Astrocyte of the cerebellum (primary cell): ENCODE data around the gene HSP90AA1.
"Not testable (repeated sequence)": the region's sequence is repeated elsewhere in the genome, so short reads cannot be mapped to it uniquely, and the experiment has no call there.

Experiments
- DNase-seq: peaks from one replicate; pipeline ENCODE4 v3.0.0-alpha.2; 2011; ENCODE audit warnings: low read depth
- H3K4me3 ChIP-seq: 2 replicates; pipeline ENCODE4 v1.5.1; 2011; ENCODE audit warnings: mild to moderate bottlenecking, low read depth, low read length, moderate library complexity
- in situ Hi-C: cut with HindIII; loops from 2 replicates; pipeline ENCODE4 v1.10.0; 2017; ENCODE audit warnings: low sequenced_read_pairs
- TF ChIP-seq, protein P1 (sequence below): IDR thresholded peaks from 2 replicates; pipeline ENCODE4 v1.5.1; 2012; ENCODE audit warnings: low read length, low read depth, moderate library complexity, mild to moderate bottlenecking; ENCODE audit errors: missing control alignments

The HSP90AA1 gene

DNA sequence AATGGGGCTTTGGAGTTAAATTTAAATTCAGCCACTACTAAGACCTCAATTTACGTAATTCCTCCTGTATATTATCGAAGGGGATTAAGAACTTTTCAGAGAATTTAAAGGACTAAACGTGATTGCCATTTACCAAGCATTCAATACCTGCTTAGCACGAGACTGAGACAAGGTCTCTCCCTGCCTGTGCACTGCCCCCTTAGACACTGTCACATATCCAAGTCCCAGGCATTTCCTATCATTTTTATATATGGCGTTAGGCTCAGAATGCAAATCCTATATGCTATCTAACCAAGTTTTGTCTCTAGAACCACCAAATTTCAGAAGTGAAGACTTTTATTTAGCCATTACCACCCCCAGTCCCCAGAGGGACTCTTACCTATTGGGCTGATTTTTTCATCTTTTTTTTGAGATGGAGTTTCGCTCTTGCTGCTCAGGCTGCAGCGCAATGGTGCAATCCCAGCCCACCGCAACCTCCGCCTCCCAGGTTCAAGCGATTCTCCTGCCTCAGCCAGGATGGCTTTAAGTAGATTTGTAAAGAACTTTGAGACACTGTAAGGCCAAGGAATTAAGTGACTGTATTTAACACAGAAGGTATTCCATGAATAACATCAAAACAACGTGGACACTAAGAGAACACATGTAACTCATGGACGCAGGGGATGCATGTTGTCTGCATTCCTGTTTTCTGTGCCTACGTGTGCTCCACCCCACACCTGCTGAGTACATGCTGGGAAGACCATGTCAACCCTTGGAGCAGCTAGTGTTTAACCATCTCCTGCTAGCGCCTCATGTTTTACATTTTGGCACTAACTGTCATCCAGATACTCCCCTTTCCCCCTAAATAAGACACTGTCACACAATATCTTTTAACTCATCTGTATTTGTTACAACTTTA, 6.4 kb downstream of the HSP90AA1 start:
- DNase-seq = no peak
- TF ChIP-seq, protein P1, sequence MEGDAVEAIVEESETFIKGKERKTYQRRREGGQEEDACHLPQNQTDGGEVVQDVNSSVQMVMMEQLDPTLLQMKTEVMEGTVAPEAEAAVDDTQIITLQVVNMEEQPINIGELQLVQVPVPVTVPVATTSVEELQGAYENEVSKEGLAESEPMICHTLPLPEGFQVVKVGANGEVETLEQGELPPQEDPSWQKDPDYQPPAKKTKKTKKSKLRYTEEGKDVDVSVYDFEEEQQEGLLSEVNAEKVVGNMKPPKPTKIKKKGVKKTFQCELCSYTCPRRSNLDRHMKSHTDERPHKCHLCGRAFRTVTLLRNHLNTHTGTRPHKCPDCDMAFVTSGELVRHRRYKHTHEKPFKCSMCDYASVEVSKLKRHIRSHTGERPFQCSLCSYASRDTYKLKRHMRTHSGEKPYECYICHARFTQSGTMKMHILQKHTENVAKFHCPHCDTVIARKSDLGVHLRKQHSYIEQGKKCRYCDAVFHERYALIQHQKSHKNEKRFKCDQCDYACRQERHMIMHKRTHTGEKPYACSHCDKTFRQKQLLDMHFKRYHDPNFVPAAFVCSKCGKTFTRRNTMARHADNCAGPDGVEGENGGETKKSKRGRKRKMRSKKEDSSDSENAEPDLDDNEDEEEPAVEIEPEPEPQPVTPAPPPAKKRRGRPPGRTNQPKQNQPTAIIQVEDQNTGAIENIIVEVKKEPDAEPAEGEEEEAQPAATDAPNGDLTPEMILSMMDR = no peak
- in situ Hi-C loops = loop anchor here (25.0 kb wide), 1 partner anchor 232 kb away; the partner anchor contains the start of genes MOK and ZNF839
- H3K4me3 ChIP-seq = no peak overlapping the region

DNA sequence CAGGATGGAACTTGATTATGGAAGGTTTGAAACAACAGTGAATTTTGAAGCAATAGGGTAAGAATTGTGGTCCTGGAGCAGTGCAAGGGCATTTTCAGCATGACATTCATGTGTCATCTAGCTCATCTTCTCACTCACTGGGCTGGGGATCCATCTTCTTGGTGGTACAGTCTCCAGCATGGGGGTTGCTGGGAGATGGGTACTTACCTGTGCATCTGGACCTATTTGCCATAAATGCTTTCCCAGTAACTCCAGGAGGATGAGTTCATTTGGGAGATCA, 7.2 kb downstream of the HSP90AA1 start:
- TF ChIP-seq, protein P1 = no peak
- DNase-seq = no peak
- H3K4me3 ChIP-seq = no peak overlapping the region
- in situ Hi-C loops = loop anchor here (25.0 kb wide), 1 partner anchor 233 kb away; the partner anchor contains the start of genes MOK and ZNF839

DNA sequence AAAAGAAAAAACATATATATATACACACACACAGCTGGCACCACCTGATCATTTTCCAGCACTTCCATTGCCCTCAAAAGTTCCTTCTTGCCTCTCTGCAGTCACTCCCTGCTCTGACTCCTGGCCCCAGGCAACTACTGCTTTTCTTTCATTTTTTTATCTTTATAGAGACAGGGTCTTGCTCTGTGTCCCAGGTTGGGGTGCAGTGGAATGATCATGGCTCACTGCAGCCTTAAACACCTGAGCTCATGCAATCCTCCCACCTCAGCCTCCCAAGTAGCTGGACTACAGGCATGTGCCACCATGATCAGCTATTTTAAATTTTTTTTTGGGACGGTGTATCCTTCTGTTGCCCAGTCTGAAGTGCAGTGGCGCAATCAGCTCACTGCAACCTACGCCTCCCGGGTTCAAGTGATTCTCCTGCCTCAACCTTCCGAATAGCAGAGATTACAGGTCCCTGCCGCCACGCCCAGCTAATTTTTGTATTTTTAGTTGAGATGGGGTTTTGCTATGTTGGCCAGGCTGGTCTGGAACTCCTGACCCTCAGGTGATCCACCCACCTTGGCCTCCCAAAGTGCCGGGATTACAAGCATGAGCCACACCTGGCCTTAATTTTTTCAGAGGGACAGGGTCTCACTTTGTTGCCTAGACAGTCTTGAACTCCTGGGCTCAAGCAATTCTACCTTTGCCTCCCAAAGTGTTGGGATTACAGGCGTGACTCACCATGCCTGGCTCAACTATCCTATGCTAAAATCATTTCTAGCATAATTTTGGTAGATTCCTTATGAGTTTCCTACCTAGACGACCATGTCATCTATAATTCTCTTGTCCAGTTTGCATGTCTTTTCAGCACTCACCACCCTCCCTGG, 7.8 kb downstream of the HSP90AA1 start:
- in situ Hi-C loops = loop anchor here (25.0 kb wide), 1 partner anchor 233 kb away; the partner anchor contains the start of genes MOK and ZNF839

DNA sequence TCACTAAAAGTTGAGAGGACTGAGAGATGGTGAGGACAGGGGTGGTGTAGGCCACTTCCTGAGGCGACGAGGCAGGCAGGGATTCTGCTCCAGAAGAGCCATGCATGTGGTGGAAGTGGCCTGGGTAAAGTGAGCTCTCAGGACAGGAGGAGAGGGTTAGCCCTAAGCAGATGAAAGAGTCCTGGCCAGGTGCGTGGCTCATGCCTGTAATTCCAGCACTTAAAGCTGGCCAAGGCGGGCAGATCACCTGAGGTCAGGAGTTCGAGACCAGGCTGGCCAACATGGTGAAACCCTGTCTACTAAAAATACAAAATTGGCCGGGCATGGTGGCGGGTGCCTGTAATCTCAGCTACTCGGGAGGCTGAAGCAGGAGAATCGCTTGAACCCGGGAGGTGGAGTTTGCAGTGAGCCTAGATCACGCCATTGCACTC, 8.5 kb downstream of the HSP90AA1 start:
- H3K4me3 ChIP-seq, DNase-seq: not testable (repeated sequence)
- in situ Hi-C loops = loop anchor here (25.0 kb wide), 1 partner anchor 234 kb away; the partner anchor contains the start of genes MOK and ZNF839

More for the DNA sequence above, 7.8 kb downstream of the HSP90AA1 start:
- no peak for DNase-seq
- H3K4me3 ChIP-seq = no peak overlapping the region
- TF ChIP-seq, protein P1 = no peak

DNA sequence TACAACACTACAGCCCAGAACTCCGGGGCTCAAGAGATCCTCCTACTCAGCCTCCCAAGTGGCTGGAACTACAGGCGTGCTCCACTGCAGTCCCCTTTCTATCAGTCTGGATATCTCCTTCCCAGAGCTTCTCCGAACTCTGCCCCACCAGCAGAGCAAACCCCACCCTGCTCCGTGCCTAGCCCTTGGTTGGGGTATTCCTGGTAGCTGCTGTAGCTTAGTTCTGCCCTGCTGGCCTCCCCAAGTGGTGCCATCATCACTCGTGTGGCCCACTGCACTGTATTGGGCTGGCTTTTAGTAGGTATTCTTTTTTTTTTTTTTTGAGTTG, 9.5 kb downstream of the HSP90AA1 start:
- no peak overlapping the region for H3K4me3 ChIP-seq
- TF ChIP-seq, protein P1 = no peak
- no peak for DNase-seq
- in situ Hi-C loops = loop anchor here (25.0 kb wide), 1 partner anchor 235 kb away; the partner anchor contains the start of genes MOK and ZNF839

DNA sequence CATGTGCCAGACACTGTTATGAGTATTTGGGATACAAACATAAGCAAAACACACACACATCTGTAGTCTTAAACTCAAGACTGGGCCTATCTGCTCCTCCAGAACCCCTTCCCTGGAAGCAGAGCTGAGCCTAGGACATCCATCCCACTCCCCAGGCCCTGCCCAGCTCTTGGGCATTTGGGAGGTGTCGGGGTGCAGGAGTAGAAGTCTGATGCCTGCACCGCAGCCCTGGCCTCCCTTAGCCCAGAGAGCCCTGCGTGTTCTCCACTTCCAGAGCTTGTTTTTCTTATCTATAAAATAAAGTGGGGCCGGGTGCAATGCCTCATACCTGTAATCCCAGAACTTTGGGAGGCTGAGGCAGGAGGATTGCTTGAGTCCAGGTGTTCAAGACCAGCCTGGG, 11.7 kb downstream of the HSP90AA1 start:
- no peak for DNase-seq
- TF ChIP-seq, protein P1 = no peak
- H3K4me3 ChIP-seq = no peak overlapping the region
- in situ Hi-C loops = loop anchor here (25.0 kb wide), 1 partner anchor 237 kb away; the partner anchor contains the start of genes MOK and ZNF839
